Measurements from ENCODE around the gene LRRC37B.
"Not testable (repeated sequence)": the region's sequence is repeated elsewhere in the genome, so short reads cannot be mapped to it uniquely, and the experiment has no call there.

LRRC37B gene

DNA sequence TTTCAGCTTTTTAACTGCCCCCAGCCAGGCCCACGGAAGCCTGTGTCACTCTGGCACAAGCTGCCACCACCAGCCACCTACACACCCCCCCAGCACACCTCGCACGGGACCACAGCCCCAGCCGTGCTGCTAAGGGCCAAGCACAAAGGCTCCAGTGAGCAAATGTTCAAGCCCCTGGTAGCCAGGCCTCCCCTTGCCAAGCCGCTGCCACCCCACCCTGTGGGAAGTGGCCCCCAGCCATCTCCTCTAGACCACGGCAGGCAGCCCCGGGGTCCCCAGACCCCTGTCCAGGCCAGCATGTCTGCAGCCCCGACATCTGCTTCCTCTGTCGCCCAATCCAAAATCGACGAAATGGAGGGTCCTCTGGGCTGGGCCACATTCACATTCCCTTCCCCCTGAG, 35.1 kb downstream of the LRRC37B start:
- DNase-seq = not testable (repeated sequence)

DNA sequence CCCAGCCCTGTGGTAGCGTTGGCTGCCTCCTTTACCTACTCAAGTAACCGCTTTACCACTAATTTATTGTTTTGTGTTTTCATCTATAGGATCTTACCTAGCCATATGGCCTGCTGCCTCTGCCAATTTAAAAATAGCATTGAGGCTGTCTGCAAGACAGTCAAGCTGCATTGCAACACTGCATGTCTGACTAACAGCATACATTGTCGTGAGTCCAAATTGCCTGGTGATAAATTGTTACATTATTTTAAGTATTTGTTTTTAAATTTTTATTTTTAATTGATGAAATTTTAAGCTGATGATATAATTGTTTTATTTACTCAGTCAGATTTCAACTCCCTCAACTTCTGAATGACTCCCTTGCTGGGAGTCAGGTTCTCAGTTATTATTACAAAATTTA, 38.4 kb downstream of the LRRC37B start:
- DNase-seq = not testable (repeated sequence)

DNA sequence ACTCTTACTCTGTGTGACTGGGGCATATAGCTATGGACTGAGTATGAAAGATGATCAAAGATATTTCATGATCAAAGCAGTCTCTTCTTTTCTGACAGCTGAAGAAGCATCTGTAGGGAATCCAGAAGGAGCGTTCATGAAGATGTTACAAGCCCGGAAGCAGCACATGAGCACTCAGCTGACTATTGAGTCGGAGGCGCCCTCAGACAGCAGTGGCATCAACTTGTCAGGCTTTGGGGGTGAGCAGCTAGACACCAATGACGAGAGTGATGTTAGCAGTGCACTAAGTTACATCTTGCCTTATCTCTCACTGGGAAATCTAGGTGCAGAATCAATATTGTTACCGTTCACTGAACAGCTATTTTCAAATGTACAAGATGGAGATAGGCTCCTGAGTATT, 40.5 kb downstream of the LRRC37B start:
- not testable (repeated sequence) for DNase-seq

DNA sequence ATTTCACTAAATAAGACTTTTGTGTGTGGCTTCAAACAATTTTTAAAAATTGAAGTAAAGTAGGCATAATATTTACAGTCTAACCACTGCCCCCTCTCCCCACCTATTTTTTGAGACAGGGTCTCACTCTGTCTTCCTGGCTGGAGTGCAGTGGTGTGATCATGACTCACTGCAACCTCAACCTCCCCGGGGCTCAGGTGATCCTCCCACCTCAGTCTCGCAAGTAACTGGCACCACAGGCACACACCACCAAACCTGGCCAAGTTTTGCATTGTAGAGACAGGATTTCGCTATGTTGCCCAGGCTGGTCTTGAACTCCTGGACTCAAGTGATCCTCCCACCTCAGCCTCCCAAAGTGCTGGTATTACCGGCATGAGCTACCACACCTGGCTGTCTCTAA, 47.8 kb downstream of the LRRC37B start:
- DNase-seq = not testable (repeated sequence)

DNA sequence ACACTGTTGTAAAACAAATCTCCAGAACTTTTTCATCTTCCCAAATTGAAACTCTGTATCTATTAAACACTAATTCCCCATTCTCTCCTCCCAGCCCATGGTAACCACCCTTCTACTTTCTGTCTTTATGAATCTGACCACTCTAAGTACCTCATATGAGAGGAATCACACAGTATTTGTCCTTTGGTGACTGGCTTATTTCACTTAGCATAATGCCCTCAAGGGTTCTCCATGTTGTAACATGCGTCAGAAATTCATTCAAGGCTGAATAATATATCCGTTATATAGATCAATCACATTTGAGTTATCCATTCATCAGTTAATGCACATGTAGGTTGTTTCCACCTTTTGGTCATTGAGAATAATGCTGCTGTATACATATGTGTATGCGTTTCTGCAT, 48.2 kb downstream of the LRRC37B start:
- DNase-seq = not testable (repeated sequence)

DNA sequence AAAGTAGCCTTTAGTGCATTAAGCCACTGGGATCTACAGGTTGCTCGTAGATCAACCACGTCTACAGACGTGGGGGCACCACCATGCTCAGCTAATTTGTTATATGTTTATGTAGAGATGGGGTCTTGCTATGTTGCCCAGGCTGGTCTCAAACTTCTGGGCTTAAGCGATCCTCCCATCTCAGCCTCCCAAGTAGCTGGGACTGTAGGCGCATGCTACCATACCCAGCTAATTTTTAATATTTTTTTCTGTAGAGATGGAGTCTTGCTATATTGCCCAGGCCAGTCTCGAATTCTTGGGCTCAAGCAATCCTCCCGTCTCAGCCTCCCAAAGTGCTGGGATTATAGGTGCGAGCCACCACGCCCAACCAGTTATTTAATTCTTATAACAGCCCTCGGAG, 49.3 kb downstream of the LRRC37B start:
- DNase-seq = not testable (repeated sequence)

DNA sequence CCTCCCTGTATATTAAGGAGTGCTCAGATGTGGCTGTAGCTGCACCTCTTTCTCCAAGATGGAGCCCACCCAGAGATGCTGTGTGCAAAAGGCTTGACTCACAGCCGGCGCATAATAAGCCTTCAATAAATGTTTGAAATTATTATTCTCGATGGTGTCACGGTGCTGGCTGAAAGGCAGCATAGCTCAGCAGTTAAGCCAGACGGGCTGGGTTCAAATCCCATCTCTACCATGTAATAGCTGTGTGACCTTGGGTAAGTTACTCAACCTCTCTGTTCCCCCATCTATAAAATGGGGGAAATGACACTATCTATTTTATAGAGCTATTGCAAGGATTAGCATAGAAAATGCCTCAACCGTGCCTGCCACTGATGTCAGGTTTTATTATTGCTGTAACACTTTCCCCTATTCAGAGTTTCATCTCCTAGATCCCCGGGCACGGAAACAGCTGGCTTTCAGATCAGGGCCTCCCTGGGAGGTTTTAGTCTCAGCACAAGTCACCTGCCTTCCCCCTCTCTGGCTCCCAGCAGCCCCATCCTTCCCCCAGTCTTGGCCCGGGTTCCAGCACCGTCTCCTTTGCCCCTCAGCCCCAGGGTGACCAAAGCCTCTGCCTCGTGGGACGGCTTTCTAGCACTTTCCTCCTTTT, 50.4 kb downstream of the LRRC37B start:
- not testable (repeated sequence) for DNase-seq

DNA sequence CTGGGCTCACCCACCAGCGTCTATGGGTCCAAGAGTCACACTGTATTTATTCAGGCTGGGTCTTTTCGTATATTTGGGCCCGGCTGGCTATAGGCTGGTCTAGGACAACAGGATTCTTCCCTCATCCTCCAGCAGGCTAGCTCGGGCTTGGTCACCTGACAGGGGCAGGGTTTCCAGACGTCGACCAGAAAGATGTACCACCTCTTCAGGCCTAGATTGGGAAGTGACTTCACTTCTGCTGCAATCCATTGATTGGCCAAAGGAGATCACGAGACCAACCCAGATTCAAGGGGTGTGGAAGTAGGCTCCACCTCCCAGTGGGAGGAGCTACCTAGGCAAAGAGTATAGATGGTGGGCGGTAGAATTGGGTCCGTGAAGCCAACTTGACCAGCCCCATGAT, 53.5 kb downstream of the LRRC37B start:
- DNase-seq = not testable (repeated sequence)

DNA sequence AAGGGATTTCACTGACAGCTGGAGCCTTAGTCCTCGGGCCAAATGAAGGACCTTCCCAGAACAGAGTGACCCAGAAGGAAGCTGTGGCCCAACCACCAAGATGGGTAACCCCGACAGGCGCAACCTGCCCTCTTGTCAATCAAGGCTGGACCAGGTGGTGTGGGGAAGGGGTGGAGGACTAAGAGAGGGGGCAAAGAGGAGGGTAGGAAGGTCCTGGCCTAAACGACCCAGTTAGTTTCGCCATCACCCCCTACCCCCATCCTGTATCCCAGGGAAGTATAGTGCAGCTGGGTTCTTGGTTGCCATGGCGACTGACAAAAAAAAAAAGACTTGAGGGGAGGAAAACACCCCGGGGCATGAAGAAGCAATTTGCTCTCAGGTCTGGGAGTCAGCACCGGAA, 54.7 kb downstream of the LRRC37B start:
- DNase-seq = not testable (repeated sequence)

DNA sequence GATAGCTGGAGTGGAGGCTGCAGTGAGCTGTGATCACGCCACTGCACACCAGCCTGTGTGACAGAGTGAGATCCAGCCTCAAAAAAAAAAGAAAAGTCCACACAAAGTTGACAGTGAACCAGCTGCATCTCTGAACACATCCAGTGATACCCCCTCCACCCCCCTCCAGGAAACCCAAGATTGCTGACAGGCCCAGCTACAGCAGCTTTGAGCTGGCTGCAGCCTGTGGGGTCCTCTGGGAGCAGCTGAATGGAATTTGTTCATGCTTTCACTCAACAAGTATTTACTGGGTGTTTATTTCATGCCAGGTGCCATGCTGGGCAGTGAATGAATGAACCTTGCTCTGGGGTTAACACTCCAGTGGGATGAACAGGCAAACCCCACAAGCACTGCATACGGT, 56.9 kb downstream of the LRRC37B start:
- not testable (repeated sequence) for DNase-seq

DNA sequence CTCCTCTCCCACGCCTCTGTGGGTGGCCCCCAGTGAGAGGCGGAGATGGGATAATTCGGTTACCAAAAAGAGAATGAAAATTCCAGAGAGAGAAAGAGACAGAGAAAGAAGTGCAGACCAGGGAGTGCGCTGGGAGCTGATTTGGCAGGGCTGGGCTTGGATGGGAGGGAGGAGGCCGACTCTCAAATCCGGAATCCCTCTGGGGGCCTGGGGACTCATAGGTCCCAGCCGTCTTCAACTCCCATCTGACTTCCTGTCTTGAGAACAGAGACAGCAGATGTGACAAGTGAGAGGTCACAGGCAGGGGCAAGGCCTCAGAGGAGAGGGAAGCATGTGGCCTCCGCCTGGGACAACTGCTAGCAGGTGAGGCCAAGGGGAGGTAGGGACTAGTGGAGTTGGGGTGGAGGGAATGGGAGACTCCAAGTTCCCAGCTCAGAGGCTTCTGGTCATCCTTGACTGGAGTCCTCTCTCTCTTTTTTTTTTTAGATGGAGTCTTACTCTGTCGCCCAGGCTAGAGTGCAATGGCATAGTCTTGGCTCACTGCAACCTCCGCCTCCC, 59.0 kb downstream of the LRRC37B start:
- not testable (repeated sequence) for DNase-seq

DNA sequence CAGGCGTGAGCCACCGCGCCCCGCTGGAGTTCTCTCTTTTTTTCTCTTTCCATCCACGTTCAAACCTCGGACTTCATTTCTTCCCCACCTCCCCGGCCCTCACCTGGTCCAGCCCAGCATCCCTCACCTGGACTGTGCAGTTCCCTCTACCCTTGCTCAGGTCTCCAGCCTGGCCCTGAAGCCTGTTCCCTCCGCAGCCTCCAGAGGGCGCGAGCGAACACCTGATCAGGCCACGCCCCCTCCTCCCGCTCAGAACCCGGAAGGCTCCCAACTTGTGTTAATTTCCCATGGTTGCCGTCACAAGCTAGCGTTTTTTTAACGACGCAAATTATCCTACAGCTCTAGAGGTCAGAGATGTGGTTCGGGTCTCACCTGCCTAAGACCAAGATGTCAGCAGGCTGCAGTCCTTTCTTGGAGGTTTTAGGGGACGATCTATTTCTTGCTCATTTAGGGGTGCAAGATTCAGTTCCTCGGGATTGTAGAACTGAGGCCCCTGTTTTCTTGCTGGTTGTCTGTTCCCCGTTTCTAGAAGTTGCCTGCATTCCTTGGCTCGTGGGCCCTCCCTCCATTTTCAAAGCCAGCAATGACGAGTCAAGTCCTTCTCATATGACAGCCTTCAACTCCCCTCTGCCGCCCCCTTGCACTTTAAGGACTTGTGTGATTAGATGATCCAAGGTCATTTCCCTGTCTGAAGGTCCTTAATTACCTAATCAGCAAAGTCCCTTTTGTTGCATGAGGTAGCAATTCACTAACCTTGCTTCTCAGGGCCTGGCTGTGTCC, 59.9 kb downstream of the LRRC37B start:
- DNase-seq = peak; percentile 75

DNA sequence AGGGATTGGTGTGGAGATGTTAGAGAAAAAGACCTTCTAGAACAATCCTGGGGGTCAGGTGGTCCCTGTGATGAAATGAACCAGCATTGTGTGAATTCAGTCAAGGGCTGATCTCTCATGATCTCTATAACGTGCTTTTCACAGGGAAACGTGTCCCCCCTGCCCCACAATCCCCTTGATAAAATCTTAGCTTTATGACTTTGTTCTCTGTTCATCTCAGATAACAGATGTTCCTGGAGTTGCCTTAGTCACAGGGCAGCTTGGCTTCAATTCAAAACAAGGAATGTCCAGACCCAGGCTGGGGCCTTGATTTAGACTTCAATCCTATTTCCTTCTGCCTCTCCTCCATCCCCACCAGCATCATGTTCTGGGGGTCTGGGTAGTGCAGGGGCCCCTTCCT, 61.9 kb downstream of the LRRC37B start:
- DNase-seq = not testable (repeated sequence)

DNA sequence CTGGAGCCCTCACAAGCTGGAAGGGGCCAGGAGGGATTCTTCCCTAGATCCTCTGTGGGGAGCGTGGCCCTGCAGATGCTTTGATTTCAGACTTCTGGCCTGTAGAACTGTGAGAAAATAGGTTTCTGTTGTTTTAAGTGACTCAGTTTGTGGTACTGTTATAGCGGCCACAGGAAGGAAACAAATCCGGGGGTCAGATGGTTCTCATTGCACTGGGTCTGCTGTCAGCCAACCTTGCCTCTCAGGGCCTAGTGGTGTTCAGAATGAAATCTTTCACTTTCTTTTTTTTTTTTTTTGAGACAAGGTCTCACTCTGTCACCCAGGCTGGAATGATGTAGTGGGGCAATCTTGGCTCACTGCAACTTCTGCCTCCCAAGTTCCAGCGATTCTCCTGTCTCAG, 64.8 kb downstream of the LRRC37B start:
- DNase-seq = peak; percentile 39

DNA sequence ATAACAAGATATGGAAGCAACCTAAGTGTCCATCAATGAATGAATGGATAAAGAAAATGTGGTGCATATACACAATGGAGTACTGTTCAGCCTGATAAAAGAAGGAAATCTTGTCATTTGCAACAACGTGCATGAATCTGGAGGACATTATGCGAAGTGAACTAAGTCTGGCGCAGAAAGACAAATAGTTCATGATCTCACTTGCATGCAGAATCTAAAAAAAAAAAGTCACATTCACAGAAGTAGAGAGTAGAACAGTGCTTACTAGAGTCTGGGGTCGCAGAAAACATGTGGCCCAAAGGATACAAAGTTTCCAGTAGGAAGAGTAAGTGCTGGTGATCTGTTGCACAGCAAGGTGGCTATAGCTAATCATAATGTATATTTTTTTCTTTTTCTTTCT, 65.9 kb downstream of the LRRC37B start:
- not testable (repeated sequence) for DNase-seq

DNA sequence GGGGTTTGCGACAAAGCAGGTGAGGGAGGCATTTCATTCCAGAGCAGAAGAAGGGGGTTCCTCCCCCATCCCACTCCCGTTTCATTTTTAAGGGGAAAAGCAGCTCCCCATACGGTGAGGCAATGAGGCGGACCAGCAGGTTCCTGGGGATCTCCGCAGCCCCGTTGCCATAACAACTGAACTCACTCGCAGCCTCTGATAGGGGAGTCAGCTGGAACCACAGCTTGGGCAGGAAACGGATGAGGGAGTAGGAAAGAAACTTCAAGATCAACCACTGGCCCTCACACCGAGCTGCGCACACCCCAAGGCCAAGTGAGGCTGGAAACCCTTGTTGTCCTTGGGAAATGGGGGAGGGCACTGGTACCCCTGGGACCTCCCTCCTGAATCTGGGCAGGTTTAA, 72.6 kb downstream of the LRRC37B start:
- DNase-seq = peak; percentile 88

DNA sequence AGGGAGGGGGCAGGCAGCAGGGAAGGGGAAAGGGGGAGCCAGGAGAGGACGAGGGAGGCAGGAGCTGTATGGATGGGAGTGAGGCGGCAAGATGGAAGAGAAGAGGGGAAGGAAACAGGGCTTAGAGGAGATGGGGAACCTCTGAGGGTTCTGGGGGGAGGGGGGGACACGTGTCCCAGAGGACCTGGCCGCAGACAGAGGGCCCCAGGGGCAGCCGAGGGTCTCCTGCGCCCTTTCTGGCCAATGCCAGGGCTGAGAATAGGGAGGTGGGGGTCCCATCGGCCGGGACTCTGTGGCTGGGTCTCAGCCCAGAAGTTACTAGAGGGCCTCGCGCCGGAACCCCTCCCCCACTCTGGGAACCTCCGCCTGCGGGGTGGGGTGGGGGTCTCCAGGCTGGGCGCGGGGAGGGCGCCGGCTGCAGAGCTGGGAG, 76.4 kb downstream of the LRRC37B start:
- not testable (repeated sequence) for DNase-seq

DNA sequence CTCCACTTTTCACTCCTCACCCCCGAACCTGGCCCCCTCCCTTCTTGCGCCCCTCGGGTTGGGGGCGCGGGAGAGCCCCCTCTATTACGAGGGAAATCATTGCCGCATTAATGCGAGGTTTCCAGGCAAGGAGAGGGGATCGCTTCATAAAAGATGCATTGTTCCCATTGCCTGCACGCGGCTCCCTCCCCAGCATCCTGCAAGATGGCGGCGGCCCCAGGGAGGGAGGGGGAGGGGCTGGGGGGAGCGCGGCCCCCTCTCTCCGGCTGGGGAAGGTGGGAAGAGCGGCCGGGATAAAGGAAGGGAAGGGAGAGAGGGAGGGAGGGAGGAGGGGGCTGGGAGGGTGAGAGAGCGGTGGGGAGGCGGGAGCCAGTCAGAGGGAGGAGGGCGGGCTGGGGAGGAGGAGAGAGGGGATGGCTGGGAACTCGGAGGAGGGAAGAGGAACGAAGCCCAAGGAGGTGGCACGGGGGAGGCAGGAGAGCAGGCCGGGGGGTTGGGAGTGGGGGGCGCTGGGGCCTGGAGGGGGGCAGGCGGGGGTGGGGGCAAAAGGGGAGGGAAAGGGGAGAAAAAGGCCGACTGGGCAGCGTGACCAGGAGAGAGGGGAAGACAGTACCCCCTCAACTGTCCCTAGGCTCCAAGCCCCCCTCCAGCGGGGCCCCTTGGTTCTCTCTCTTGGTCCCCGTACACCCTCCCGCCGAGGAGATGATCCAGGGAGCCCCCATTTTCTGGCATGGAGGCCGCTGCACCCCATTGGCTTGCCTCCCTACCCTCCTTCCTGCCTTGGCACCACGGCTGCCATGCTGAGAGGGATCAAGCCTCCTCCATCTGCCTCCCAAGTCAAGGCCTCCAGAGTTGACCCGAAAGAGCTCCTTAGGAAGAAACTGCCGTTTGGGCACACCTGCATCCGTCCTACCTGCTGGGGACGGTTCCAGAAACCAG, 77.1 kb downstream of the LRRC37B start:
- DNase-seq = not testable (repeated sequence)

DNA sequence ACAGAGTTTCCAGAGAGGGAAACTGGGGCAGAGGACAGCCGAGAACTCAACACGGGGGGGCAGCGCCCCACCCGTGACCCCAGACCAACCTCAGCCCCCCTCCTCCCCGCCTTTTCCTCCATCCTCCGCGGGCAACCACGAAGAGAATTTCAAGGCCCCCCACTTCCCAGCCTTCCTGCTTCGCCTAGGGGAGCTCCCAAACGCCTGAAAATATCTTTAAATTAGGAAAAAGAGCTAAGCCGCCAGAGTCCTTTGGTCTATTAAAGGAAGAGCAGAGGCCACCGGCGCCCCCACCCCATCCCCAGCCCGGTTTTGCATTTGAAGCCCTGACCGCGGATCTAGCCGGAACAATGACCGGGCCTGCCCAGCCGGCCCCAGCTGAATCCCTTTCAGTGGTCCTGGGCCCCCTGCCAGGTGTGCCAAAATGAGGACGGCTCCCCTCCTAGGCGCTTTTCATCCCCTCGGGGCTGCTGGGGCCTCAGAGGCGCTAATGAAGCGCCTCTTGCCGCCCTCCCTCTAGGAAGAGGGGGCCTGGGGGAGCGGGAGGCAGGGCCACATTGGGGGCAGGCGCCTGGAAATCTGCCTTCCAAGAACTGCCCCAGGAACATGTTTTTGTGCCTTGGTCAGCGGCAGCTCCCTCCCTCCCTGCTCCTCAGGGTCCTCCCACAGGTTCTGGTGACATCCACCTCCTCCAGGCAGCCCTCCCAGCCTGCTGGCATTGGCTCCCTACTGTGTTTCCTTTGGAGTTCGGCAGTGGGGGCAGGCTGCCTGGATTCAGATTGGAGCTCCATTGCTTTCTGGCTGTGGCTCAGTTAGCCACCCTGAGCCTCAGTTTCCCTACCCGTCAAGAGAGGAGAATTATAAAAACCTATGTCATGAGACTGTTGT, 78.0 kb downstream of the LRRC37B start:
- DNase-seq = not testable (repeated sequence)

DNA sequence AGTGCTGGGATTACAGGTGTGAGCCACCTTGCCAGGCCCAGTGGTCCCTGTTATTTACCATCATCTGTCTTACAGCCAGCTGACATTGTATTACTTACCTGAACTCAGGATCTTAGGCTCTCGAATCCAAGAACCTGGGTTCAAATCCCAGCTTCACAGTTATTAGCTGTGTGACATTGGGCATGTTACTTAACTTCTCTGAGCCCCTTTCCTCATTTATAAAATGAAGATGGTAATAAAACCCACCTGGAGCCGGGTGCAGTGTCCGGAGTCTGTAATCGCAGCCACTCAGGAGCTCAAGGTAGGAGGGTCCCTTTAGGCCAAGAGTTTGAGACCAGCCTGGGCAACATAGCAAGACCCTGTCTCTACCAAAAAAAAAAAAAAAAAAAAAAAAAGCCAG, 79.7 kb downstream of the LRRC37B start:
- not testable (repeated sequence) for DNase-seq

DNA sequence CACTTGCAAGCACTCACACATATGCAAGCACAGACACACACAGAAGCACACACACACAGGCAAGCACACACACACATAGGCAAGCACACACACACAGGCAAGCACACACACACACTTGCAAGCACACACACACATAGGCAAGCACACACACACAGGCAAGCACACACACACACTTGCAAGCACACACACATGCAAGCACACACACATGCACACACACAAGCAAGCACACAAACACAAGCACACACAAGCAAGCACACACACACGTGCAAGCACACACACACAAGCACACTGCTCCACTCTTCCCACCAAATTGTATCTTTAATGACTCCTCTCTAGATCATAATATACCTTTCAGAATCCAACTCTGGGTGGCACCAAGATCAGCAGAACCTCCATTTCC, 84.9 kb downstream of the LRRC37B start:
- DNase-seq = not testable (repeated sequence)

DNA sequence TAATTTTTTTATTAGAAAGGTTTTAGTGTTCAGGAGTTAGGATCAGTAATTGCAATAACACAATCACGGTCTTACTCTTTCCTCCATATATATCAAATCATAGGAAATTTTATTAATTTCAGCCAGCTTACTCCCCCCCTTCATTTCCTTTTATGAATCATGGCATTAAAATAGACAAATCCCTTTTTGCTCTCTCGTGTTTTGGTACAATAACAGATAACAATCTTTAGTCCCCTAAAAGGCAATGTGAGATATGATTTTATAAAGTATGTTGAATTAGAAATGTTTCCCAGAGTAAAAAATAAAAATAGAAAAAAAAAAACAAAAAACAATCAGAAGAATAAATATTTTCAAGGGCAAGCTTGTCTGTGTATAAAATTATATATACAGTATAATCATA, 92.5 kb downstream of the LRRC37B start:
- no peak for DNase-seq

Data from CD4-positive, alpha-beta T cell treated with Interleukin-21 for 1 hour (primary cell).